T follicular helper cell (primary cell): ENCODE measurements around the gene ENGASE.
"Not testable (repeated sequence)": the region's sequence is repeated elsewhere in the genome, so short reads cannot be mapped to it uniquely, and the experiment has no call there.

Experiments
- DNase-seq: peaks from one replicate; pipeline ENCODE4 v3.0.0-alpha.2; 2020; ENCODE audit warnings: low read depth
- total RNA-seq, 2 experiments: gene quantifications; one replicate each; lab custom pipeline; 2026; lab: John Stamatoyannopoulos, UW

The ENGASE gene
- total RNA-seq, result 25.4 to 71.1 reads per million in 2 experiments

- DNase-seq, result peak; percentile 85
Measured at GRCh38 chr17:79074649-79075445, at the start of gene ENGASE. TSS of gene ENGASE (plus strand) at chr17:79074824. CDS start at chr17:79074945, 121 bp downstream.

DNA sequence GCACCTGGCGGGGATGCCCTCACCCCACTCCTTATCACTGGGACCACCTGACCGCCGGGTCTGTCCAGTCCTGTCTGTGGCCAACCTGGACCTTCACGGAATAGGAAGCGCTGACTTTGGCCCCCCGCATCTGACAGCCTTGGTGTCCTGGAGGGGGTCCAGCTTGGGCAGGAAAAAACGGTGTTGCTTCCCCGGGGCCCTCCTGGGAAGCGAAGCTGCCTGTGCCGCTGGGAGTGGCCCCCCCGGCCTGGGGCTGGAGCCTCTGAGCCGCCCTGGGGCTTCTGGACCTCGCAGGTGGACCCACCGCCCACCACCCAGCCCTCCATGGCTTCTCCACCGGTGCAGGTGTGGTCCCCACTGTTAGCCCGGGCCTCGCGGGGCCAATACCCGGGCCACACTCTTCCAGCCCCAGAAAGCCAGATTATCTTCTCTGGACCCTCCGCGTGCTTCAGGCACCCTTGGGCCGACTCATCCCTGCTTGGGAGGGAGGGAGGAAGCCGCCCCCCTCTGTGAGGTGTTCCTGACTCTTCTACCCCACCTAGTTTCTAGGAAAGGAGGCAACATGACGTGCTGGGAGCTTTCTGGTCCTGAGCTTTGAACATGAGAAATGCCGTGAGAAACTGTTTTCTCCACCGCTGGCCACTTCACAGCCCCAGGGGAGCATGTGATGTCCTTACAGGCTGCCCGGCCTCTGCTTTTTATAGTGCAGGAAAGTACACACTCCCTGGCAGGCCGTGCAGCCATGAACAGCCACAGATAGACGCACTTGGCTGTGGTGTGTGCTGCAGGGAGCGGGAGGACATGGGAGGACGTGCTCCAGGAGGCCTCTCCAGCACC, 49.5 kb upstream of the ENGASE start:
- no peak for DNase-seq

- DNase-seq, result no peak
Measured at GRCh38 chr17:79026376-79027273, 48.0 kb upstream of the ENGASE start.

DNA sequence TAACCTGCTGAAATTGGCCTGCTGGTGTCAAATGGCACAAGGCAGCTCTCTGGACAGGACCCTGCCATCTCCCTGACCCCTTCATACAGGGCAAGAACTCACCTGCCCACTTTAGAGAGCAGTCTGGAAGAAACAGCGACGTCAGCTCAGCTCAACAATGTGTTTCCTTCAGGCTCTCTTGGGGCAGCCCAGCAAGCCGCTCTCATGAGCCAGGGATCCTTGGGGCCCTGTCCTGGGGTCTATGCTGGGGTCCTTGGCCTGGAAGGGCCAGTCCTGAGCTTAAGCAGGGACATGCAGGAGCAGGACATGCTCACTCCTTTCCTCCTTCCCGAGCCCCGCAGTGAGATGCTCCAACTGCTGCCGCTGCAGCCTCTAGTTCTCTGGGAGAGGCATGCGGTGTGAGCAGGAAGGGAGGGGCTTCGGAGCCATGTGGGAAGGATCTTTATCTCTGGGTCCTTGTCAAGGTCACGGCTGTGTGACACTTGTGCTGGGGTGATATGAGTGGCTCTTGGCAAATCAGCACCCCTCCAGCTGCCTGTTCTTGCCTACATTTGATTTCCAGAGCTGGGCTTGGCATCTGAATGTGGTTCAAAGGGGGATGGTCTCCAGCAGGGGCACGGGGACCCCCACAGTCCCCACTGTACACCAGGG, 47.2 kb upstream of the ENGASE start:
- no peak for DNase-seq

GRCh38 chr17:79027925-79028491, 46.6 kb upstream of the ENGASE start:
- DNase-seq, result no peak

DNA sequence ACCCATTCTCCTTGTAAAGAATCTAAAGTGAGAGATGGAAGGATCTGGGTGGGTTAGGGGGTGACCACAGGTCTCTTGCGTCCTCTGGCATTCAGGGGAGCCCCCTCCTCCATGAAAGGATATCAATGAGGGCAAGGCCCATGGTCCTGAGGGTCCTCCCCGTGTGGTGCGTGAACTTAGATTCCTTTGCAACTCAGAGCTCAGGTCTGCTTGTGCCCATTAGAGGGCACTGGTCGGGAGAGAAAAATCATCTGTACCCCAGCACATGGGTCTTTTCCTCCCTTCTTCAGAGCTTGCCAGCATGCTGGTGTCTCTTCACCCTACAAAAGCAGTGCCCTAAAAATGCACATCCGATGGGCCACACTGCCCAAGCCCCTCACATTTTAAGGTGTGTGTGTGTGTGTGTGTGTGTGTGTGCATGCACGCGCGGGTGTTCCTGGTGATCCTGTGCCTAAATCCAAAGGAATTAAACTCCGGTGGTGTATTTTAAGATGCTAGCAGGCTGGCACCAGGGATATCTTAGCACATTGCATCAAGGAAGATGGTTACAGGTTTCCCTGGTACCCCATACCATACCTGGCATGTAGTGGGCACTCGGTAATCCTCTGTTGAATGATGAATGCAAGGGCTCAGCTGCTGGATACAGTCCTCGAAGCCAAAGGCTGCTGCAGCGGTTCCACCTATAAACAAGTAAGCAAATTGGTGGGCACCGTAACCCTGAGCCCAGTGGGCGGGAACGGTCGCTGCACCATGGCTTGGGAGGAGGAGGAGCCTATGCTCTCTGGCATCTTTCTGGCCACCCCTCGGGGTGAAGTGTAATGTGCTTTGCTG, 45.9 kb upstream of the ENGASE start:
- DNase-seq, result no peak

- no peak for DNase-seq
Measured at GRCh38 chr17:79029327-79030009, 45.2 kb upstream of the ENGASE start.

DNA sequence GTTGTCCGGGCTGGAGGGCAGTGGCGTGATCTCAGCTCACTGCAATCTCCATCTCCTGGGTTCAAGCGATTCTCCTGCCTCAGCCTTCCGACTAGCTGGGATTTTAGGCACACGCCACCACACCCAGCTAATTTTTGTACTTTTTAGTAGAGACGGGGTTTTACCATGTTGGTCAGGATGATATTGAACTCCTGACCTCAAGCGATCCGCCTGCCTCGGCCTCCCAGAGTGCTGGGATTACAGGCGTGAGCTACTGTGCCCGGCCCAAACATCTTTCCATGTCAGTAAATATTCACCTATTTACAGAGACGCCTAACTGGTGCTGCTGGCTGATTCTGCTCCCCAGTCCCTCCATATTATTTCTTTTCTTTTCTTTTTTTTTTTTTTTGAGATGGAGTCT, 44.0 kb upstream of the ENGASE start:
- DNase-seq, result not testable (repeated sequence)

GRCh38 chr17:79031996-79032875, 42.4 kb upstream of the ENGASE start:
- no peak for DNase-seq

- DNase-seq, result no peak
Measured at GRCh38 chr17:79033046-79033616, 41.5 kb upstream of the ENGASE start.

DNA sequence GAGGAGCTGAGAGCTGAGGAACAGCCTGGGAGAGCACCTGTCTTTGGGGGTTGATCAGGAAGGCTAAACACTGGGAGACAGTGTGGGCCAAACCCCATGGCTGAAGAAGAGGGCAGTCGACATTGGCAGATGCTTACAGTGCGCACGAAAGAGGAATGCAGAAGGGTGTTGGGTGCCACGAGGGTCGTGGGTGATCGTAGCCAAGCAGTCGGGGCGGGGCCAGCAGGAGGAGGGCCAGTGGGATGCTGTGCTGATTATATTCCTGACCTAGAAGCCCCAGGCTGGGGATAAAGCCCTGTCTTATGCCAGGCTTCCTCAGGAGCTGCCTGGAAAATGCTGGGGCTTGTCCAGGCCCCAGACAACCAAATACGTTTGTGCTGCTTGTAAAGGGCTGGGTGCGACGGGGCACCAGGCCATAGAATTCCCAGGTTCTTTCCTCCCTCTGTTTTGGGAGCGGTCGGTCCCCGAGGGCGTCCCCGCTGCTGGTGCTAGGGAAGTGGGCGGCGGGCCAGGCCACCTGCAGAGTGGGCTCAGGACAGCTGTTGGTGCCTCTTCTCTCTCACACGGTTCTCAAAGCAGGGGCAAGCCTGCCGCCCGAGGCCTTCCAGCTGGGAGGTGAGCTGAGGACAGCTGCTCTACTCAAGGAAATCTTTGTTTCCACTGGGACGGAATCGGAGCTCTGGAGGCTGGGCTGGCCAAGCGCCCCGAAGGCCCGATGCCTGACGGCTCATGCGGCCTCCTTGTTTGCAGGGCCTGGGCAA, 40.7 kb upstream of the ENGASE start:
- no peak for DNase-seq

- DNase-seq, result no peak
Measured at GRCh38 chr17:79034931-79035485, 39.6 kb upstream of the ENGASE start.

DNA sequence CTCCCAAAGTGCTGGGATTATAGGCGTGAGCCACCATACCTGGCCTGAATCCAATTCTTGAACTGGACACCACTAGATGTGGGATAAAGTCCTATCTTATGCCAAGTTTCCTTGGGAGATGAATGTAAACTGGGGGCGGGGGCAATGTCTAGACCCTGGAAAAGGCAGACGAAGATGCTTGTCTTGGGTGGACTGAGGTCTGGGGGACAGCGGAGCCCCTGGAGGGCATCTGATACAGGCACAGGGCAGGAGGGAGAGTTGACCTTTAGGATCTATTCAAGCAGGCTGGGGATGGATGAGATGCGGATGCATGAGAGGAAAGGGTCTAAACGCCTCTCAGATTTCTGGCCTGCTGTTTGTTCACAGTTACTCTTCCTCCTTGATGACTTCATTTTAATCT, 38.9 kb upstream of the ENGASE start:
- no peak for DNase-seq

DNA sequence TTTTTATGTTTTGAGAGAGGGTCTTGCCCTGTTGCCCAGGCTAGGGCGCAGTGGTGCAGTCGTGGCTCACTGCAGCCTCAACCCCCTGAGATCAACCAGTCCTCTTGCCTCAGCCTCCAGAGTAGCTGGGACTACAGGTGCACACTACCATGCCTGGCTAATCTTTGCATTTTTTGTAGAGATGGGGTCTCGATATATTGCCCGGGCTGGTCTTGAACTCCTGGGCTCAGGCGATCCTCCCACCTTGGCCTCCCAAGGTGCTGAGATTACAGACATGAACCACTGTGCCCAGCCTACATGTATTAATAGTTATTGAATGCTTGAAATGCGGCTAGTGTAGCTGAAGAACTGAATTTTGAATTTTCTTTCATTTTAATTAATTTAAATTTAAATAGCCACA, 38.4 kb upstream of the ENGASE start:
- DNase-seq, result no peak

GRCh38 chr17:79036596-79036995, 38.0 kb upstream of the ENGASE start:
- no peak for DNase-seq

DNA sequence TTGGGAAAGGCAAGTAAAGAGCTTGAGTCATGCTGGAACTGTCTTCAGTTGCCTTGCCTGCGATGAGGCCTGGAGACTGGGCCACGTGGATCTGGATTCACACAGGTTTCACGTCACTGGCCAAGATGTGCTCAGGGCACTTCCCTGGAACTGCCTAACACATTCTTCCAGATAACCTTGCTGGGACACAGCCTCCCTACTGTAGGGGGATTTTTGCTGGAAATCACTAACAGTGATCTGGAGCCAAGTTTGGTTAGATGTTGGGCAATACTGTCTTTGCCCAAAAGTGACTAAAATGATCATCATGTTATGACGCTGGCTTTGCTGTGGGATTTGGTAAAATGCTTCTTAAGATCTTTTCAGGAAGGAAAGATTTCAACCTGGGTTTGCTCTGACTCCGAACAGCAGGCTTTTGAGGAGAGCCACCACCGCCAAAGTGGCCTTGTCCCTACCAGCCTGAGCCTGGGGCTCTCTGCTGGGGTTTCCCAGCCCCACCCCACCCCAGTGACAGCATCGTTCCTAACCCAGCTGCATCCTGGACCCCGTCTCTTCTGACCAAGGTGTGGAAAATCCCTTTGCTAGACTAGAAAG, 36.0 kb upstream of the ENGASE start:
- DNase-seq, result no peak

- DNase-seq, result no peak
Measured at GRCh38 chr17:79039171-79039570, 35.5 kb upstream of the ENGASE start.
